ENCODE measurements around the gene NOTUM. TPM values are rescaled to one million over a fixed set of nuclear protein-coding genes. Genes with fewer than 3 reads are reported as not detected.

The NOTUM gene
- total and polyA plus RNA-seq, 2 of the 4 experiments (the other 2 are of a cell fraction), result 0.05 TPM; not detected in 1

DNA sequence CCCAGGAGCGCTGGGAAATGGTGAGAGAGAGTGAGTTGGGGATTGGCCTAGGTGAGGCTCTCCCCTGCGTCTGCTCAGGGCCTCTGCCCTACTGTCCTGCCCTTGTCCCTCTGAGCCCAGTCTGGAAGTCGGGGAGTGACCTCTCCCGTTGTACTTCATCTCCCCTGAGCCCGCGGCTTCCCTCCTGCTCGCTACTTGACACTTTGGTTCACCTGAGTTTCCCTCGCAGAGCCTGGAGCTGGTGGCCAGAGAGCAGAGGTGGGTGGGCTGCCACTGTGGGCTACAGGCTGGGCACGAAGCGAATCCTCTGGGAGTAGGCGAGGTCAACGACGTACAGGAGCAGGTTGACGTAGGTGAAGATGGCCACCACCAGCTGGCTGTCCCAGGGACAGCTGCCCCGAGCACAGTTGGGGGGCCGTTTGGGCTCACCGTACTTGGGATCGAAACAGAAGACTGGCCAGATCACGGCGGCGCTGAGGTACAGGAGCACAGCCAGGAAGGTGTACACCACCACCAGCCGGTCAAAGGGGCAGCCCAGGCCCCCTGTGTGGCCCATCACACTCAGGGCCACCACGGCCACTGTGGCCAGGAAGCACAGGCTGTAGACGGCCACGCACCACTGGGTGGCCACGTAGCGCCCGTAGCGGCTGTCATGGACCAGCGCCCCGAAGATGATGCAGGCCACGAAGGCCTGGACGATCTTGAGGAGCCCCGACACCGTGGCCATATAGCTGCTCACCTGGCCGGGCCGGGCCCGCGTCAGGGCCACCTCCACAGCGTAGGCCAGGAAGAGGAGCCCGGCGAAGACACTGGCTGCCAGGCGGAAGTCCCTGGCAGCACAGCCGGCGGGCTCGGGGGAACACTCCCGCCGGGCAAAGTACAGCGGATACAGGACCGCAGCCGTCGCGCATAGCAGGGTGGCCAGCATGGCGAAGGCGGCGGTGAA, 20.2 kb downstream of the NOTUM start:
- dilution Hi-C loops (cut with HindIII; ENCODE audit: low sequenced_read_pairs, unreplicated experiment), result no loop called here
- H3K9me1 ChIP-seq (ENCODE audit: insufficient read depth, low read length), result no peaks in the 10 kb centered on the region; the same call in 1 of the 2 replicates
- H2AK9ac ChIP-seq (replicated peaks; ENCODE audit: low read depth, low read length, poor library complexity), result no peak overlapping the region
- no peak overlapping the region for H3K4me2 ChIP-seq (ENCODE audit: low read depth, low read length)
- POLR2A ChIA-PET (ENCODE audit: unreplicated experiment), result no interaction called here
- no TSS peak for BruUV-seq (replicated peaks)
- no peaks in the 10 kb centered on the region for H3K36me3 ChIP-seq (ENCODE audit: control insufficient read depth, insufficient read depth, low read length)
- peaks cover 25% of the 10 kb centered on the region for H3K27me3 ChIP-seq (ENCODE audit: control insufficient read depth, insufficient read depth, low read length)
- H4K20me1 ChIP-seq (ENCODE audit: insufficient read depth, low read length), result no peaks in the 10 kb centered on the region; the same call in 1 of the 2 replicates
- 89% methylated on average over 46 of the region's 56 CpGs; no CpG with 5 or more reads in 1 of the 2 experiments for WGBS, 2 experiments (ENCODE audit: extremely low coverage in 2 of 2, insufficient read length in 1 of 2)
- no peak overlapping the region for H3K14ac ChIP-seq (replicated peaks; ENCODE audit: low read depth, low read length)
- H3K4ac ChIP-seq (ENCODE audit: low read depth, low read length), result no peak overlapping the region
- no peak overlapping the region for H2AFZ ChIP-seq (replicated peaks; ENCODE audit: low read length, poor library complexity)
- H4K8ac ChIP-seq (ENCODE audit: low read depth in 2 of 2, low read length in 2 of 2), result no peak overlapping the region
- no peak for ATAC-seq (ENCODE audit: low read depth)
- no peak overlapping the region for H3K56ac ChIP-seq (ENCODE audit: extremely low read depth, insufficient read depth, low read length)
- no peak overlapping the region for H3K4me3 ChIP-seq (ENCODE audit: insufficient read depth, low read depth, low read length)
- intact Hi-C loops (cut with micrococcal nuclease), result no loop called here
- H2BK5ac ChIP-seq (ENCODE audit: low read depth, low read length, poor library complexity, severe bottlenecking), result no peak overlapping the region
- H4K91ac ChIP-seq (ENCODE audit: insufficient read depth, low read depth, low read length), result no peak overlapping the region
- H3K18ac ChIP-seq (ENCODE audit: low read depth, low read length), result no peak overlapping the region
- in situ Hi-C loops (cut with MboI; ENCODE audit: low sequenced_read_pairs), result no loop called here
- DNase-seq, result no peak
- no peaks in the 10 kb centered on the region for H3K9me3 ChIP-seq (ENCODE audit: control insufficient read depth, insufficient read depth, low read length)
- no peak overlapping the region for H2BK15ac ChIP-seq (ENCODE audit: low read depth, low read length)
- no peak overlapping the region for H4K5ac ChIP-seq (ENCODE audit: low read depth, low read length)
- H3K4me1 ChIP-seq (ENCODE audit: control insufficient read depth, insufficient read depth, low read length), result peaks cover 4% of the 10 kb centered on the region
- H2AK5ac ChIP-seq (ENCODE audit: low read depth, low read length), result no peak overlapping the region
- H2BK20ac ChIP-seq (ENCODE audit: low read depth, low read length), result no peak overlapping the region
- no peak overlapping the region for H3K9ac ChIP-seq (ENCODE audit: low read depth, low read length)
- H3K27ac ChIP-seq (ENCODE audit: insufficient read depth, low read length), result no peak overlapping the region
- peaks cover 7 to 12% of the 10 kb centered on the region in 2 experiments for H3K79me1 ChIP-seq (ENCODE audit: low read depth in 1 of 2, low read length in 2 of 2)
- H2BK120ac ChIP-seq (ENCODE audit: low read depth, low read length), result no peak overlapping the region
- H3K23ac ChIP-seq (ENCODE audit: low read depth, low read length), result no peak overlapping the region
- CTCF ChIA-PET, result no interaction called here
- TF ChIP-seq CHD1 (IDR thresholded peaks at IDR 0.05; ENCODE audit: low read depth, low read length) (no peak), SMC3 (IDR thresholded peaks at IDR 0.05; ENCODE audit: low read depth, low read length) (no peak), CTCF (conservative IDR thresholded peaks at IDR 0.05; ENCODE audit: low read depth, low read length) (no peak), FOS (IDR thresholded peaks at IDR 0.05; ENCODE audit: low read depth, low read length) (no peak), MAZ (IDR thresholded peaks at IDR 0.05; ENCODE audit: borderline replicate concordance, low read depth, low read length) (no peak), MAFK (IDR thresholded peaks at IDR 0.05; ENCODE audit: low read depth, low read length) (no peak), NFE2L2 (IDR thresholded peaks at IDR 0.05; ENCODE audit: low read depth, low read length) (no peak), BHLHE40 (IDR thresholded peaks at IDR 0.05; ENCODE audit: low read depth, low read length) (no peak), MXI1 (IDR thresholded peaks at IDR 0.05; ENCODE audit: borderline replicate concordance, low read depth, low read length) (no peak), USF2 (IDR thresholded peaks at IDR 0.05; ENCODE audit: low read depth, low read length) (no peak), RCOR1 (IDR thresholded peaks at IDR 0.05; ENCODE audit: insufficient replicate concordance, low read length) (no peak), RFX5 (IDR thresholded peaks at IDR 0.05; ENCODE audit: low read depth, low read length) (no peak), RAD21 (IDR thresholded peaks at IDR 0.05; ENCODE audit: low read length) (no peak)
- TF ChIP-seq, protein P1, sequence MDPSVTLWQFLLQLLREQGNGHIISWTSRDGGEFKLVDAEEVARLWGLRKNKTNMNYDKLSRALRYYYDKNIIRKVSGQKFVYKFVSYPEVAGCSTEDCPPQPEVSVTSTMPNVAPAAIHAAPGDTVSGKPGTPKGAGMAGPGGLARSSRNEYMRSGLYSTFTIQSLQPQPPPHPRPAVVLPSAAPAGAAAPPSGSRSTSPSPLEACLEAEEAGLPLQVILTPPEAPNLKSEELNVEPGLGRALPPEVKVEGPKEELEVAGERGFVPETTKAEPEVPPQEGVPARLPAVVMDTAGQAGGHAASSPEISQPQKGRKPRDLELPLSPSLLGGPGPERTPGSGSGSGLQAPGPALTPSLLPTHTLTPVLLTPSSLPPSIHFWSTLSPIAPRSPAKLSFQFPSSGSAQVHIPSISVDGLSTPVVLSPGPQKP (IDR thresholded peaks at IDR 0.05; ENCODE audit: borderline replicate concordance, low read depth, low read length), result no peak
